Measurements from ENCODE around the gene KCNAB1. TPM values are rescaled to one million over a fixed set of nuclear protein-coding genes. Genes with fewer than 3 reads are reported as not detected.

The KCNAB1 gene
- polyA plus RNA-seq, 1 donor (not counting 4 experiments of a cell fraction or from before 2014, with no cell fraction given) = 0.03 TPM

- dilution Hi-C loops (cut with MboI; ENCODE audit: extremely low pct_ligation_motif_present, low sequenced_read_pairs) = no loop called here
- Histone ChIP-seq H3K27me3 (ENCODE audit: control insufficient read depth, extremely low read depth, insufficient read depth, low read length) (no peaks in the 10 kb centered on the region), H3K4me2 (ENCODE audit: control insufficient read depth, extremely low read depth, insufficient read depth, low read depth, low read length) (no peak overlapping the region), H3K9me3 (ENCODE audit: control insufficient read depth, low read depth, low read length) (no peaks in the 10 kb centered on the region), H3K36me3 (ENCODE audit: control insufficient read depth in 2 of 2, extremely low read depth in 1 of 2, insufficient read depth in 2 of 2, low read length in 2 of 2) (no peaks in the 10 kb centered on the region), H3K79me2 (ENCODE audit: control insufficient read depth, insufficient read depth, low read length) (no peaks in the 10 kb centered on the region), H3K27ac (ENCODE audit: control insufficient read depth, insufficient read depth, low read length) (no peak overlapping the region), H2AFZ (ENCODE audit: control insufficient read depth, low read length) (no peak overlapping the region), H3K4me3 (ENCODE audit: control insufficient read depth in 2 of 3, extremely low read depth in 1 of 3, insufficient read depth in 2 of 3, low read depth in 1 of 3, low read length in 3 of 3) (no peak overlapping the region), H4K20me1 (ENCODE audit: control insufficient read depth, extremely low read depth, insufficient read depth, low read length) (no peaks in the 10 kb centered on the region), H3K9me1 (ENCODE audit: control insufficient read depth, extremely low read depth, insufficient read depth, low read length) (no peaks in the 10 kb centered on the region), H3K4me1 (ENCODE audit: control insufficient read depth, extremely low read depth, insufficient read depth, low read length) (no peaks in the 10 kb centered on the region), H3K9ac (ENCODE audit: control insufficient read depth, extremely low read depth, insufficient read depth, low read length) (no peak overlapping the region)
- no peak for DNase-seq (ENCODE audit: low read depth, low spot score)
- TF ChIP-seq EZH2 (IDR thresholded peaks at IDR 0.05; ENCODE audit: low read length) (no peak), CTCF (optimal IDR thresholded peaks at IDR 0.05 in 1 of 3, IDR thresholded peaks at IDR 0.05 in 1 of 3, conservative IDR thresholded peaks at IDR 0.05 in 1 of 3; ENCODE audit: extremely low read depth in 1 of 3, insufficient read depth in 2 of 3, low read length in 3 of 3) (no peak)
- no peak for FAIRE-seq
Observed at GRCh38 chr3:156351783-156352182, 231.4 kb downstream of the KCNAB1 start.

GRCh38 chr3:156352728-156353127, 232.3 kb downstream of the KCNAB1 start:
- no peaks in the 10 kb centered on the region for H3K9me1 ChIP-seq (ENCODE audit: control insufficient read depth, extremely low read depth, insufficient read depth, low read length)
- no peak for DNase-seq (ENCODE audit: low read depth, low spot score)
- H2AFZ ChIP-seq (ENCODE audit: control insufficient read depth, low read length) = no peak overlapping the region
- no peak overlapping the region for H3K27ac ChIP-seq (ENCODE audit: control insufficient read depth, insufficient read depth, low read length)
- H3K4me2 ChIP-seq (ENCODE audit: control insufficient read depth, extremely low read depth, insufficient read depth, low read depth, low read length) = no peak overlapping the region
- no peaks in the 10 kb centered on the region for H3K79me2 ChIP-seq (ENCODE audit: control insufficient read depth, insufficient read depth, low read length)
- no peaks in the 10 kb centered on the region for H3K36me3 ChIP-seq (ENCODE audit: control insufficient read depth in 2 of 2, extremely low read depth in 1 of 2, insufficient read depth in 2 of 2, low read length in 2 of 2)
- H3K4me1 ChIP-seq (ENCODE audit: control insufficient read depth, extremely low read depth, insufficient read depth, low read length) = no peaks in the 10 kb centered on the region
- H3K4me3 ChIP-seq (ENCODE audit: control insufficient read depth in 2 of 3, extremely low read depth in 1 of 3, insufficient read depth in 2 of 3, low read depth in 1 of 3, low read length in 3 of 3) = no peak overlapping the region
- no peak overlapping the region for H3K9ac ChIP-seq (ENCODE audit: control insufficient read depth, extremely low read depth, insufficient read depth, low read length)
- H3K9me3 ChIP-seq (ENCODE audit: control insufficient read depth, low read depth, low read length) = no peaks in the 10 kb centered on the region
- no peaks in the 10 kb centered on the region for H3K27me3 ChIP-seq (ENCODE audit: control insufficient read depth, extremely low read depth, insufficient read depth, low read length)
- dilution Hi-C loops (cut with MboI; ENCODE audit: extremely low pct_ligation_motif_present, low sequenced_read_pairs) = no loop called here
- H4K20me1 ChIP-seq (ENCODE audit: control insufficient read depth, extremely low read depth, insufficient read depth, low read length) = no peaks in the 10 kb centered on the region
- no peak for TF ChIP-seq CTCF (optimal IDR thresholded peaks at IDR 0.05 in 1 of 3, IDR thresholded peaks at IDR 0.05 in 1 of 3, conservative IDR thresholded peaks at IDR 0.05 in 1 of 3; ENCODE audit: extremely low read depth in 1 of 3, insufficient read depth in 2 of 3, low read length in 3 of 3)
- TF ChIP-seq EZH2 (IDR thresholded peaks at IDR 0.05; ENCODE audit: low read length) = no peak
- no peak for FAIRE-seq

Data from keratinocyte (primary cell).